HepG2 (cell line): ENCODE results near the gene PFN1. TPM values are rescaled to one million over a fixed set of nuclear protein-coding genes. Genes with fewer than 3 reads are reported as not detected.
A peak's percentile ranks its signal among the peaks of the same experiment; 100 is the strongest.

Source experiments
- ARHGAP35 ChIP-seq: sonication (generic); formaldehyde crosslinking; IDR thresholded peaks from 2 replicates; pipeline ENCODE4 v1.9.0; 2022; ENCODE audit warnings: mild to moderate bottlenecking, inconsistent platforms, moderate library complexity, missing genetic modification reagents, borderline replicate concordance
- CEBPB ChIP-seq: IDR thresholded peaks from 2 replicates; pipeline ENCODE4 v1.6.1; 2011; ENCODE audit warnings: low read depth, low read length, improper control_type of control experiment, borderline replicate concordance
- DMTF1 ChIP-seq: sonication (generic); formaldehyde crosslinking; IDR thresholded peaks from 2 replicates; pipeline ENCODE4 v1.4.0; 2020; ENCODE audit warnings: mild to moderate bottlenecking, missing genetic modification reagents
- DZIP1 ChIP-seq: sonication (generic); formaldehyde crosslinking; IDR thresholded peaks from 2 replicates; pipeline ENCODE4 v1.5.0; 2020; ENCODE audit warnings: mild to moderate bottlenecking, missing genetic modification reagents
- ELK4 ChIP-seq: sonication (generic); formaldehyde crosslinking; IDR thresholded peaks from 2 replicates; pipeline ENCODE4 v1.9.0; 2021; ENCODE audit warnings: missing genetic modification reagents, borderline replicate concordance
- FOXA1 ChIP-seq, 2 experiments: fragments of 450-650 bp in 1 of 2; sonication (generic) in 1 of 2; formaldehyde crosslinking in 1 of 2; IDR thresholded peaks; 2 replicates each; pipeline versions ENCODE4 v1.4.0 to v1.6.1; 2016 to 2020; ENCODE audit warnings: missing genetic modification reagents in 1 of 2
- GLI4 ChIP-seq: sonication (generic); formaldehyde crosslinking; IDR thresholded peaks from 2 replicates; pipeline ENCODE4 v1.5.1; 2020; ENCODE audit warnings: missing genetic modification reagents, mild to moderate bottlenecking, moderate library complexity, borderline replicate concordance
- IRF2 ChIP-seq: IDR thresholded peaks from 2 replicates; pipeline ENCODE4 v1.6.1; 2018; ENCODE audit warnings: missing genetic modification reagents, missing compliant biosample characterization
- SAP130 ChIP-seq: IDR thresholded peaks from 2 replicates; pipeline ENCODE4 v1.6.1; 2016; ENCODE audit warnings: low read depth
- SP5 ChIP-seq: IDR thresholded peaks from 2 replicates; pipeline ENCODE4 v1.6.1; 2016; ENCODE audit warnings: low read depth, borderline replicate concordance
- ZGPAT ChIP-seq: IDR thresholded peaks from 2 replicates; pipeline ENCODE4 v1.6.1; 2016; ENCODE audit warnings: mild to moderate bottlenecking
- ZHX1 ChIP-seq: sonication (generic); formaldehyde crosslinking; IDR thresholded peaks from 2 replicates; pipeline ENCODE4 v1.8.1; 2022; ENCODE audit warnings: low read depth, mild to moderate bottlenecking, missing genetic modification reagents
- ZMYM2 ChIP-seq: sonication (generic); formaldehyde crosslinking; IDR thresholded peaks from 2 replicates; pipeline ENCODE4 v1.8.0; 2022; ENCODE audit warnings: mild to moderate bottlenecking, missing genetic modification reagents
- ZNF160 ChIP-seq: sonication (generic); formaldehyde crosslinking; IDR thresholded peaks from 2 replicates; pipeline ENCODE4 v1.8.0; 2022; ENCODE audit warnings: mild to moderate bottlenecking, inconsistent platforms, missing genetic modification reagents
- ZNF660 ChIP-seq: sonication (generic); formaldehyde crosslinking; IDR thresholded peaks from 2 replicates; pipeline ENCODE4 v1.5.1; 2020; ENCODE audit warnings: mild to moderate bottlenecking, low read depth, missing genetic modification reagents, borderline replicate concordance
- ZNF766 ChIP-seq: sonication (generic); formaldehyde crosslinking; IDR thresholded peaks from 2 replicates; pipeline ENCODE4 v1.5.0; 2020; ENCODE audit warnings: missing genetic modification reagents, borderline replicate concordance
- polyA plus RNA-seq, 8 experiments: library from polyadenylated mRNA; depleted of rRNA in 3 of 8; stranded (reverse) in 7 of 8; unstranded in 1 of 8; fragments of >200 nt; fragmentation: Illumina TruSeq in 4 of 8; extraction: Trizol in 4 of 8; gene quantifications; 2 replicates each; pipeline versions ENCODE4 v1.2.1 to v1.2.3, GENCODE V29; 2011 to 2016; ENCODE audit warnings: low read depth in 4 of 8, missing spikeins in 1 of 8, mixed read lengths in 1 of 8; ENCODE audit not compliant: insufficient read depth in 1 of 8
- total RNA-seq, 5 experiments: library from RNA; depleted of rRNA; stranded (reverse); fragments of >200 nt; fragmentation: Illumina TruSeq; extraction: Trizol; gene quantifications; 2 replicates each; pipeline ENCODE4 v1.2.3, GENCODE V29; 2016; ENCODE audit warnings: low read depth in 1 of 5

Gene PFN1
- total and polyA plus RNA-seq, 2 of the 13 experiments (the other 11 are each of a cell fraction or from before 2014, with no cell fraction given), result 494 to 613 TPM

- no peak for TF ChIP-seq DZIP1 (CRISPR knock-in tag)
- peak; percentile 13; the same call in 1 of the 2 replicates for TF ChIP-seq SP5 (CRISPR knock-in tag)
- TF ChIP-seq ZNF160, result no peak
- peak; percentile 93 for TF ChIP-seq CEBPB
- TF ChIP-seq ZHX1 (CRISPR knock-in tag), result peak; percentile 49; the same call in 1 of the 2 replicates
- no peak for TF ChIP-seq ZNF660 (CRISPR knock-in tag)
- 0 out of 2 replicates have a peak, but pooled peaks have one; percentile 30 for TF ChIP-seq GLI4 (CRISPR knock-in tag)
- no peak for TF ChIP-seq DMTF1 (CRISPR knock-in tag)
- peak; percentile 39; the same call in 1 of the 2 replicates for TF ChIP-seq ZGPAT
- TF ChIP-seq FOXA1 (IDR thresholded peaks at IDR 0.05), result no peak
- TF ChIP-seq FOXA1 (CRISPR knock-in tag; IDR thresholded peaks at IDR 0.05), result no peak
- no peak; the same call in 1 of the 2 replicates for TF ChIP-seq SAP130 (CRISPR knock-in tag)
- TF ChIP-seq ZMYM2 (CRISPR knock-in tag), result no peak
- TF ChIP-seq IRF2 (CRISPR knock-in tag), result 0 out of 2 replicates have a peak, but pooled peaks have one; percentile 22
- TF ChIP-seq ARHGAP35 (CRISPR knock-in tag), result peak; percentile 39; the same call in 1 of the 2 replicates
- 0 out of 2 replicates have a peak, but pooled peaks have one; percentile 34 for TF ChIP-seq ZNF766 (CRISPR knock-in tag)
- no peak for TF ChIP-seq ELK4
Measured at GRCh38 chr17:4920351-4921048, 27.8 kb downstream of the PFN1 start (continued).
